ENCODE measurements around the gene ITGBL1.

DNA sequence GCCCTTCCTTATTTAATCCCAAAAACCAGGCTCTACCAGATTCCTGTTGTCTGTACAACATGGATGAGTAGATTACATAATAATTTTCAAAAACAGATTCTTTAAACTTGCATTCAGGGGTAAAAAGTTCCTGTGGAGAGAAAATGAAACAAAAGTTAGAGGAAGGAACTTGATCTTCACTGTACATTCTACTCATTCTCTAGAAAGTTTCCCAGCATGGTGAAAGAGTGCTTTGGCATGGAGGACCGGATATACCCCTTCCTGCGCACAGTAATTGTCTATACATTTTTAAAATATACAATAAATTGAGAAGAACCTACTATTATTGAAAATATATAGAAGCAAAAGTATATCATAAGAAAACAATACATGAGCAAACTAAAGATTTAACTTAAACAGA lies 274.2 kb downstream of the ITGBL1 start:
- TF ChIP-seq, protein P1, sequence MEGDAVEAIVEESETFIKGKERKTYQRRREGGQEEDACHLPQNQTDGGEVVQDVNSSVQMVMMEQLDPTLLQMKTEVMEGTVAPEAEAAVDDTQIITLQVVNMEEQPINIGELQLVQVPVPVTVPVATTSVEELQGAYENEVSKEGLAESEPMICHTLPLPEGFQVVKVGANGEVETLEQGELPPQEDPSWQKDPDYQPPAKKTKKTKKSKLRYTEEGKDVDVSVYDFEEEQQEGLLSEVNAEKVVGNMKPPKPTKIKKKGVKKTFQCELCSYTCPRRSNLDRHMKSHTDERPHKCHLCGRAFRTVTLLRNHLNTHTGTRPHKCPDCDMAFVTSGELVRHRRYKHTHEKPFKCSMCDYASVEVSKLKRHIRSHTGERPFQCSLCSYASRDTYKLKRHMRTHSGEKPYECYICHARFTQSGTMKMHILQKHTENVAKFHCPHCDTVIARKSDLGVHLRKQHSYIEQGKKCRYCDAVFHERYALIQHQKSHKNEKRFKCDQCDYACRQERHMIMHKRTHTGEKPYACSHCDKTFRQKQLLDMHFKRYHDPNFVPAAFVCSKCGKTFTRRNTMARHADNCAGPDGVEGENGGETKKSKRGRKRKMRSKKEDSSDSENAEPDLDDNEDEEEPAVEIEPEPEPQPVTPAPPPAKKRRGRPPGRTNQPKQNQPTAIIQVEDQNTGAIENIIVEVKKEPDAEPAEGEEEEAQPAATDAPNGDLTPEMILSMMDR (IDR thresholded peaks at IDR 0.05): no peak
- no peak for TF ChIP-seq EZH2 (IDR thresholded peaks at IDR 0.05; ENCODE audit: borderline replicate concordance, insufficient read depth, low read depth, low read length, poor library complexity, severe bottlenecking)

Measured in B cell (primary cell).